NCI-H345 treated with DMSO at 0.1 percent for 48 hours (cell line): ENCODE data around the gene PPL.
A peak's percentile ranks its signal among the peaks of the same experiment; 100 is the strongest.

Experiments
- DNase-seq: peaks from one replicate; lab custom pipeline; 2025; ENCODE audit not compliant: unreplicated experiment; lab: John Stamatoyannopoulos, UW

Gene PPL

GRCh38 chr16:4892361-4893102 is 44.4 kb downstream of the PPL start:
- no peak for DNase-seq

GRCh38 chr16:4891886-4892216 is 45.1 kb downstream of the PPL start:
- DNase-seq: no peak

- no peak for DNase-seq
These were observed 45.7 kb downstream of the PPL start for GRCh38 chr16:4891097-4891885.

- no peak for DNase-seq
These were observed 46.3 kb downstream of the PPL start for GRCh38 chr16:4890686-4891085.

- no peak for DNase-seq
These were observed 46.9 kb downstream of the PPL start for GRCh38 chr16:4890026-4890425.

GRCh38 chr16:4888428-4889135 is 48.4 kb downstream of the PPL start:
- no peak for DNase-seq

GRCh38 chr16:4886151-4886550 is 50.8 kb downstream of the PPL start:
- no peak for DNase-seq

- DNase-seq: no peak
These were observed 51.7 kb downstream of the PPL start for GRCh38 chr16:4884972-4885874.

- no peak for DNase-seq
These were observed 52.7 kb downstream of the PPL start for GRCh38 chr16:4884209-4884608.

GRCh38 chr16:4883501-4883900 is 53.4 kb downstream of the PPL start:
- DNase-seq: no peak

- peak; percentile 17 for DNase-seq
These were observed 54.2 kb downstream of the PPL start for GRCh38 chr16:4882633-4883285.

GRCh38 chr16:4882000-4882632 is 54.8 kb downstream of the PPL start:
- no peak for DNase-seq

GRCh38 chr16:4880006-4880580 is 56.9 kb downstream of the PPL start:
- no peak for DNase-seq

- DNase-seq: no peak
These were observed 57.9 kb downstream of the PPL start for GRCh38 chr16:4879049-4879448.

- no peak for DNase-seq
These were observed 59.6 kb downstream of the PPL start for GRCh38 chr16:4877380-4877685.

GRCh38 chr16:4876646-4877379 is 60.1 kb downstream of the PPL start:
- no peak for DNase-seq

GRCh38 chr16:4874666-4875065 is 62.3 kb downstream of the PPL start:
- DNase-seq: no peak

GRCh38 chr16:4873091-4873490 is 63.9 kb downstream of the PPL start:
- no peak for DNase-seq

- DNase-seq: no peak
These were observed 65.9 kb downstream of the PPL start for GRCh38 chr16:4871071-4871470.
